Cortex of kidney (tissue), 1 donor: ENCODE results near the gene CD300LB.
"Not testable (repeated sequence)": the region's sequence is repeated elsewhere in the genome, so short reads cannot be mapped to it uniquely, and the experiment has no call there.

Source experiments
- DNase-seq: peaks from one replicate; lab custom pipeline; 2025; lab: John Stamatoyannopoulos, UW

The CD300LB gene

DNA sequence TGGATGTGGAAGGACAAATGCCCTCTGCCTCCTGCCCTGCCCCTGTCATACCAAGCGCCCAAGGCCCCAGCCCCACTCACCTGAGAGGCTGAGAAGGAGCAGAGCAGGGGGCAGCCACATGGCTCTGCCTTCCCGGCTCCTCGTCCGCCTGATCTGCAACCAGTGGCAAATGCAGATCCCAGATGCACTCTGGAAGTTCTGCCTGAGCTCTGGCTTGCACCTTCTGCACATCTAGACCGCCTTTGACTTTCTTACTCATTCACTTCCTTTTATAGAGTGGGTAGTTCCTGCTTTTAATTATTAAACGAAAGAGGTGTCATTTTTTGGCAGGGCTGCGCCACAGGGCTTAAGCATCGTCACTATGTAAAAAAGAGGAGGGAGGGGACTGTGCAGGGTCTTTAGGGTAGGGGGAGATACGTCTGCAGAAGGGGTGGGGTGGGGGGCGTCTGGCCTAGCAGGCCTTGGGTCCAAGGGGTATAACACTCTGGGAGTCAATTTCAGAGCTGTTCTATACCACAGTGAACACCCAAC, at the start of gene CD300LB:
Gene CD300LB, minus strand, starts transcription at position 245 of the 531 bp plus-strand sequence. Its CDS starts 125 bp downstream, at position 120.
- no peak for DNase-seq

GRCh38 chr17:74579900-74580299, 48.6 kb upstream of the CD300LB start:
- no peak for DNase-seq

DNA sequence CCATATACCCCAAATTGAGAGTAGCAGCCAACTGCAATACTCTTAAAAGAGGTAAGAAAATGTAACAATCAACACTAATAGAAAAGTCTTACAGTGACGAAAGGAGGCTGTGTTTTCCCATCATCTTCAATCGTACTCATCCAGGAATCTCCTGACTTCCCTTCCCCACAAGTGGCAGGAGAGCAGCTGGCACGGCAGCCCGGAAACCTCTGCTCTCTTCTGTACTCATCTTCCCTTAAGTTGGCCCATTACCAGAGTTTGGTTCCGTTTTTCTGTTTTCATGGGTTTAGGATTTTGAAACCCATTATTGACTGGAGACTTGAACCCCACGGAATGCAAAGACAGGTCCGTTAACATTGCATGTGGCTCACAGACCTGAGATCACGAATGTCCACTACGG, 47.7 kb upstream of the CD300LB start:
- DNase-seq: no peak

DNA sequence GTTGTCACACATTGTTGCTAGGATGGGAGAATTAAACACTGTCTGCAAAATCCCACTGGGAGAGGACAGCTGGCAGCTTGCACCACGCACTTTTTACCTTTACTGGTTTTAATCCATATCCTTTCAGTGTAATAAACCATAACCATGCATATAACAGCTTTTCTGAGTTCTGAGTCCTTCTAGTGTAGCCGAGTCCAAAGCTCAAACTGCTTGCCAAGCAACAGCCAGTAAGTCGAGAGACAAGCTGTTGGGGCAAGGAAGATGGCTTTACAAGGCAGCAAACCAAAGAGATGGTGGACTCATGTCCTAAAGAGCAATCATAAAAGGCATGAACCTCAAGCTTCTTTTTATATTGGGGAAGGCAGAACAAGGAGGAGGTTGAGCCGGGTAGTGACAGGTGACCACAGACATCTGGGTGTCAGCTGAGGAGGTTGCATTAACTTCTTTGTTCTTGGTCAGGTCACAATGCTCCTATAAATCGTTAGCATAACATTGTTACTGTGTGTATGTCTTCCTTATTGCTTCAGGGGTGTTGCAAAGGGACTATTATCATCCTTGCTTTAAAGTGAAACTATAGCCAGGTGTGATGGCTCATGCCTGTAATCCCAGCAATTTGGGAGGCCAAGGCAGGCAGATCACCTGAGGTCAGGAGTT, 43.3 kb upstream of the CD300LB start:
- DNase-seq: no peak

GRCh38 chr17:74573635-74574034, 42.4 kb upstream of the CD300LB start:
- not testable (repeated sequence) for DNase-seq

DNA sequence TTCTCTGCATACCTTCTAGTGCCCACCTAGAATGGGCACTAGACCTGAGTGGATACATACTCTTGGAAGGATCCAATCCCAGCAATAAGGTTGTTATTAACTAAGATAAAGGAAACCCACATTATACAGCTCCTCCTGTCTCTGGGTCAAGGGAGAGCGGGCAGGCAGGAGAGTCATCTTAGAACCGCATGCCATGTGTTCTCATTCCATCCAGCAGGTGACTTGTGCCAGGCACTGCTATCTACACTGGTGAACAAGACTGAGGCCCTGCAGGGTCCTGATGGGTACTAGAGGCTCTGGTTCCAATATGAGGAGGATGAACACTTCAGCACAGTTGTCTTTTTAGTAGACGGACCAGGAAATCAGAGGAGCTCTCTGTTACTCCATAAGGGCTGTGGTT, 41.9 kb upstream of the CD300LB start:
- DNase-seq: no peak

- DNase-seq: no peak
Measured at GRCh38 chr17:74571621-74572270, 40.5 kb upstream of the CD300LB start.

DNA sequence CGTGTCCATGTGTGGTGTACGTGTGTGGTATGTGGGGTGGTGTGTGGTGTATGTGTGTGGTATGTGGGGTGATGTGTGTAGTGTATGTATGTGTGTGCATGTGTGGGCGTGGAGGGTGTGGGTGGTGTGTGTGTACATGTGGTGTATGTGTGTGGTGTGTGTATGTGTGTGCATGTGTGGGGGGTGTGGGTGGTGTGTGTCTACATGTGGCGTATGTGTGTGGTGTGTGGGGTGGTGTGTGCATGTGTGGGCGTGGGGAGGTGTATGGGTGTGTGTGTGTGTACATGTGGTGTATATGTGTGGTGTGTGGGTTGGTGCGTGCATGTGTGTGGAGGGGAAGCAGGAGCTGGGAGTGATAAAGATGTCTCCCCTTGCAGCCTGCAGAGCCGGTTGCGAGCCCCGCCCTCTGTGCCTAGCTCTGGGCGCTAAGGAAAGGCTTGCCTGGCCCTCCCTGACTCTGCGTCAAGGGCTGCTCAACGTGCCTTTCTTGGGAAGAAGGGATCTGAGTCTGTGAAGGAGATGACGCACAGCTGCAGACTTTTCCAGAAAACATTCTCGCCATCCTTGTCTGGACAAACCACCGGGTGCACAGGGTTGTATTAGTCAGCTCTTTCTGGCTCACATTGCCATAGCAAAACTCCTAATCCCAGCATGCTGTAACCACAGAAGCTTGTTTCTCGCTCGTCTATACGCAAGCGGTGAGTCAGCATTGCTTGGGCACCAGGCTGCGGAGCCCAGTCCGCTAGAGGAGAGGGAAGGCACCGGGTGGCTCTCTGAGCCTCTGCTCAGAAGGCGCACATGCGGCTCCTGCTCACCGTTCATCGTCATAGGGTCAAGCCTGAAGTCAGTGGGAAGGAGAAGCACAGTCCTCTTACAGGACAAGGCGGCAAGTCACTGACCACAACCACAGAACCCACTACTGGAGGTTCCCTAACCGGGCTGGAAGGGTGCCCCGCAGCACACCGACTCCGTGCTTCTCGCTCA, 38.0 kb upstream of the CD300LB start:
- DNase-seq: no peak

DNA sequence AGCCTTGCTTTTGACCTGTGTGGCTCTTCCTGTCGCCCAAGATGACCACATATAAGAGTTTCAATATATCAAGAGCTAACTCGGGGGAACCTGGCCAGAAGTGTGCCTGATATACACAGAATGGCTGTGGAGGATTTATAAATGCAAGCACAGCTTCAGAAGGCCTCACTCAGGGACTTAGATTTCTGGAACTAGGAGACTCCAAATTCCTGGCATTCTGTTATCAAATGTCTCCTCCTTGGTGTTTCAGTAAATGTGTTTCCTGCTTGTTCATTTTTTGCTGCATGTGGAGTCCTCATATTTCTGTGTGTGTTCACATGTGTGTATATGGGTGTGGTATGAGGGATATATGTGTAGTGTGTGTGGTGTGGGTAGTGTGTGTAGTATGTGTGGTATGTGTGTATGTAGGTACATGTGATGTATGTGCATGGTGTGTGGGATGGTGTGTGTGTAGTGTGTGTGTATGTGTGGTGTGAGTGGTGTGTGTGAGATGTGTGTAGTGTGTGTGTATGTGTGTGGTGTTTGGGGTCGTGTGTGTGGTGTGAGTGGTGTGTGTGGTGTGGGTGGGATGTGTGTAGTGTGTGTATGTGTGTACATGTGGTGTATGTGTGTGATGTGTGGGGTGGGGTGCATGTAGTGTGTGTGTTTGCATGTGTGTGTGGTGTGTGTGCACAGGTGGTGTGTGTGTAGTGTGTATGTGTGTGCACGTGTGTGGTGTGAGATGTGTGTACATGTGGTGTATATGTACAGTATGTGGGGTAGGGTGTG, 37.0 kb upstream of the CD300LB start:
- no peak for DNase-seq

GRCh38 chr17:74567397-74567796, 36.1 kb upstream of the CD300LB start, which contains the start of gene CD300H:
CD300H (minus strand) TSS chr17:74567509.
- no peak for DNase-seq

- DNase-seq: no peak
Measured at GRCh38 chr17:74566132-74566753, 35.0 kb upstream of the CD300LB start.

DNA sequence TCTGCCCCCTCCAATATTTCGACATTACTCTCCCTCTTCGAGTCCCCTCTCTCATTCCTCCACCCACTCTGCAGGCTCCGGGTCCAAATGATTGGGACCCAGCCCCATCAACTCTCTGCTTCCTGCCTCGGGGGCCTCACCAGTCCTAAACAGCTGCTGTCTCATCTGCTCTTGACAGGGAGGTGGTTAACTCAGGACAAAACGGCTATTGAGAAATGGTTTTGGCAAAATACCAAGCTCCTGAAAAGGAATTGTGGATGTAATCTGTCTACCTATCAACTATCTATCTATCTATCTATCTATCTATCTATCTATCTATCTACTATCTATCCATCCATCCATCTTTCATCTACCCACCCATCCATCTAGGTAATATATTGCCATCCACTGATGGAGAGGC, 33.9 kb upstream of the CD300LB start:
- DNase-seq: no peak

- DNase-seq: no peak
Measured at GRCh38 chr17:74563358-74563757, 32.1 kb upstream of the CD300LB start.

GRCh38 chr17:74561586-74561985, 30.3 kb upstream of the CD300LB start:
- no peak for DNase-seq

GRCh38 chr17:74558882-74559519, 27.7 kb upstream of the CD300LB start:
- no peak for DNase-seq

- not testable (repeated sequence) for DNase-seq
Measured at GRCh38 chr17:74558402-74558801, 27.1 kb upstream of the CD300LB start.

DNA sequence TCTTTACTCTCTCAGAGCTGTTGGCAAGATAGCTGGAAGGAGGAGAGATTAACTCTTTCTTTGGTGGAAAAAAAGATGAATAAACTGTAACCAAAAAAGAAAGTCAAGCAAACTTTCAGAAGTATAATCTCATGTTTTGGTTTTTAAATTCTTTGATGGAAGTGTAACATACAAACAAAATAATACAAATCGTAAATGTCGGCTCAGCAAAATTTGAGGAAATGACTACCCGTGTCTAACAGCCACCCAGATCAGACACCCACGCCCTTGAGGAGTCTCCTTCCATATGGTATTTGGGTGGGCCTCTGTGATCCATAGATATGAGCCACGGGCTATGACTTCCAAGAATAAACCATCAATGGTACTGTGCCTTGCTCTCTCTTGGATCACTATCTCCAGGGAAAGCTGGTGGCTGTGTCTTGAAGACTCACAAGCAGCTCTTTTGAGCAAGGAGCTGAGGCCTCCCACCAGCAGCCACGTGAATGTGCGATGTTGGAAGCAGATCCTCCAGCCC, 24.2 kb upstream of the CD300LB start:
- no peak for DNase-seq

DNA sequence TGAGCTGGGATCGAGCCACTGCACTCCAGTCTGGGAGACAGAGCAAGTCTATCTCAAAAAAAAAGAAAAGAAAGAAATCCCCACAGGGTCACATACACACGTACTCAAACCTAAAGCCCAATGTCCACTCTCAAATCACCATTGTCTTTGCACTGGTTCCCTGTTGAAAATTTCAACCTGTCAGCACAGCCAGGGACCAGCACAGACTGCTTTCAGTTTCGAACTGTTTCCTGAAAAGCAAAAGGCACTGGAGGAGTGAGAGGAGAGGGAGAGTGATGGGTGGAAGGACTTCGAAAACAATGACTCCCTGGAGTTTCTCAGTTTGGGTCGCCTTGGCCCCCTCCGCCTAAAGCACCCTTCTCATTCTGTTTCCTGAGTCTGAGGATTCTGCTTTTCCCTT, 23.6 kb upstream of the CD300LB start:
- no peak for DNase-seq

GRCh38 chr17:74552037-74552436, 20.8 kb upstream of the CD300LB start:
- DNase-seq: no peak

- no peak for DNase-seq
Measured at GRCh38 chr17:74550602-74551001, 19.3 kb upstream of the CD300LB start.
